HG03460 (cell line): ENCODE data around the gene FDPS.
A peak's percentile ranks its signal among the peaks of the same experiment; 100 is the strongest.
"Not testable (repeated sequence)": the region's sequence is repeated elsewhere in the genome, so short reads cannot be mapped to it uniquely, and the experiment has no call there.

Experiments used
- ATAC-seq: cut with Tn5 transposase; IDR thresholded peaks from one replicate; pipeline ENCODE4 v1.9.1; 2021; ENCODE audit not compliant: unreplicated experiment

The FDPS gene

GRCh38 chr1:155318082-155318481 lies 9.4 kb downstream of the FDPS start:
- ATAC-seq: no peak

GRCh38 chr1:155319536-155319935 lies 10.9 kb downstream of the FDPS start:
- no peak for ATAC-seq

- no peak for ATAC-seq
Observed at GRCh38 chr1:155320252-155320651, 11.6 kb downstream of the FDPS start.

GRCh38 chr1:155320661-155321617 lies 12.3 kb downstream of the FDPS start, which contains the start of gene RUSC1:
Gene RUSC1, plus strand, starts transcription at chr1:155320894. Its CDS starts 880 bp downstream, at chr1:155321774.
- ATAC-seq: peak; percentile 27

GRCh38 chr1:155321639-155322503 lies 13.2 kb downstream of the FDPS start:
- no peak for ATAC-seq

GRCh38 chr1:155322571-155322952 lies 13.9 kb downstream of the FDPS start:
- ATAC-seq: no peak

GRCh38 chr1:155322953-155323728 lies 14.5 kb downstream of the FDPS start:
- ATAC-seq: peak; percentile 37

GRCh38 chr1:155323729-155324036 lies 15.0 kb downstream of the FDPS start:
- ATAC-seq: peak; percentile 46

- ATAC-seq: peak; percentile 54
Observed at GRCh38 chr1:155324037-155324716, 15.5 kb downstream of the FDPS start.

GRCh38 chr1:155324717-155325602 lies 16.3 kb downstream of the FDPS start:
- no peak for ATAC-seq

GRCh38 chr1:155325603-155325893 lies 16.9 kb downstream of the FDPS start:
- ATAC-seq: no peak

GRCh38 chr1:155326020-155326526 lies 17.4 kb downstream of the FDPS start:
- ATAC-seq: no peak

- no peak for ATAC-seq
Observed at GRCh38 chr1:155326631-155327037, 18.0 kb downstream of the FDPS start.

GRCh38 chr1:155327981-155328380 lies 19.3 kb downstream of the FDPS start:
- no peak for ATAC-seq

- ATAC-seq: not testable (repeated sequence)
Observed at GRCh38 chr1:155328856-155329255, 20.2 kb downstream of the FDPS start.

- no peak for ATAC-seq
Observed at GRCh38 chr1:155329980-155330598, 21.4 kb downstream of the FDPS start.

GRCh38 chr1:155334962-155335361 lies 26.3 kb downstream of the FDPS start:
- no peak for ATAC-seq

- ATAC-seq: no peak
Observed at GRCh38 chr1:155339515-155340097, 30.9 kb downstream of the FDPS start.

- no peak for ATAC-seq
Observed at GRCh38 chr1:155342842-155343241, 34.2 kb downstream of the FDPS start.
